WTC11 (cell line): ENCODE data around the gene PGBD5. TPM values are rescaled to one million over a fixed set of nuclear protein-coding genes. Genes with fewer than 3 reads are reported as not detected.

ENCODE experiments used
- ATAC-seq: fragments of 200-7000 bp; cut with Tn5 transposase; 2 replicates; pipeline ENCODE4 v1.10.0; 2021; ENCODE audit warnings: mild to moderate bottlenecking, moderate library complexity
- CTCF ChIA-PET: fragments of 300-600 bp; sonication (Branson Sonifier 250); formaldehyde crosslinking; loops from one replicate; lab custom pipeline; 2021; ENCODE audit warnings: antibody characterized with exemption; lab: Charles Lee
- POLR2A ChIA-PET: fragments of 350-600 bp; sonication (Branson Sonifier 250); formaldehyde crosslinking; loops from one replicate; lab custom pipeline; 2021; ENCODE audit warnings: antibody characterized with exemption; lab: Charles Lee
- DNase-seq: peaks from one replicate; pipeline ENCODE4 v3.0.0; 2021; ENCODE audit warnings: low spot score
- H3K27ac Mint-ChIP-seq: 2 replicates; pipeline ENCODE4 v1.8.0; 2021; ENCODE audit warnings: mixed read lengths
- H3K27me3 Mint-ChIP-seq: 2 replicates; pipeline ENCODE4 v1.8.0; 2021; ENCODE audit warnings: low read depth, mild to moderate bottlenecking, moderate library complexity, mixed read lengths
- H3K36me3 Mint-ChIP-seq: 2 replicates; pipeline ENCODE4 v1.8.0; 2021; ENCODE audit warnings: mixed read lengths
- H3K4me1 Mint-ChIP-seq: 2 replicates; pipeline ENCODE4 v1.8.0; 2022; ENCODE audit warnings: mixed read lengths
- H3K4me3 Mint-ChIP-seq: 2 replicates; pipeline ENCODE4 v1.8.0; 2021; ENCODE audit warnings: mild to moderate bottlenecking, moderate library complexity, mixed read lengths
- H3K9me3 Mint-ChIP-seq: 2 replicates; pipeline ENCODE4 v1.8.0; 2021; ENCODE audit warnings: mixed read lengths
- AR ChIP-seq: fragments of 250-450 bp; sonication (Bioruptor Pico); IDR thresholded peaks from 2 replicates; pipeline ENCODE4 v1.9.0; 2021; ENCODE audit warnings: mild to moderate bottlenecking
- ATF1 ChIP-seq: sonication (generic); formaldehyde crosslinking; IDR thresholded peaks from 2 replicates; pipeline ENCODE4 v1.8.1; 2023; ENCODE audit warnings: mild to moderate bottlenecking, moderate library complexity, missing genetic modification reagents
- CBFB ChIP-seq: sonication (generic); formaldehyde crosslinking; IDR thresholded peaks from 2 replicates; pipeline ENCODE4 v1.8.1; 2022; ENCODE audit warnings: mild to moderate bottlenecking, low read depth, missing genetic modification reagents
- CREB1 ChIP-seq: sonication (generic); formaldehyde crosslinking; IDR thresholded peaks from 2 replicates; pipeline ENCODE4 v1.8.0; 2023; ENCODE audit warnings: mild to moderate bottlenecking, missing genetic modification reagents
- ELF4 ChIP-seq: sonication (generic); formaldehyde crosslinking; IDR thresholded peaks from 2 replicates; pipeline ENCODE4 v1.8.1; 2022; ENCODE audit warnings: low read depth, mild to moderate bottlenecking, moderate library complexity, missing genetic modification reagents
- FOXP4 ChIP-seq: sonication (generic); formaldehyde crosslinking; IDR thresholded peaks from 2 replicates; pipeline ENCODE4 v1.8.0; 2022; ENCODE audit warnings: mild to moderate bottlenecking, missing genetic modification reagents
- KAT7 ChIP-seq: sonication (generic); formaldehyde crosslinking; IDR thresholded peaks from 2 replicates; pipeline ENCODE4 v1.8.1; 2023; ENCODE audit warnings: missing genetic modification reagents, mild to moderate bottlenecking, borderline replicate concordance
- NFATC4 ChIP-seq: fragments of 250-450 bp; sonication (Bioruptor Pico); IDR thresholded peaks from 2 replicates; pipeline ENCODE4 v1.9.0; 2021; ENCODE audit warnings: mild to moderate bottlenecking
- NFE2L1 ChIP-seq: sonication (generic); formaldehyde crosslinking; IDR thresholded peaks from 2 replicates; pipeline ENCODE4 v1.8.1; 2023; ENCODE audit warnings: missing genetic modification reagents
- RORB ChIP-seq: fragments of 250-450 bp; sonication (Bioruptor Pico); IDR thresholded peaks from 2 replicates; pipeline ENCODE4 v1.9.0; 2021; ENCODE audit warnings: mild to moderate bottlenecking
- SOX15 ChIP-seq: fragments of 250-450 bp; sonication (Bioruptor Pico); IDR thresholded peaks from 2 replicates; pipeline ENCODE4 v1.9.0; 2021; ENCODE audit warnings: mild to moderate bottlenecking
- TEAD4 ChIP-seq: sonication (generic); formaldehyde crosslinking; IDR thresholded peaks from 2 replicates; pipeline ENCODE4 v1.8.0; 2022; ENCODE audit warnings: mild to moderate bottlenecking, missing genetic modification reagents
- ZBTB21 ChIP-seq: sonication (generic); formaldehyde crosslinking; IDR thresholded peaks from 2 replicates; pipeline ENCODE4 v1.8.1; 2023; ENCODE audit warnings: mild to moderate bottlenecking, missing genetic modification reagents, borderline replicate concordance
- ZBTB43 ChIP-seq: sonication (generic); formaldehyde crosslinking; IDR thresholded peaks from 2 replicates; pipeline ENCODE4 v1.8.1; 2023; ENCODE audit warnings: mild to moderate bottlenecking, missing genetic modification reagents
- ZNF263 ChIP-seq: sonication (generic); formaldehyde crosslinking; IDR thresholded peaks from 2 replicates; pipeline ENCODE4 v1.8.1; 2022; ENCODE audit warnings: low read depth, mild to moderate bottlenecking, moderate library complexity, missing genetic modification reagents
- ZNF416 ChIP-seq: fragments of 250-450 bp; sonication (Bioruptor Pico); IDR thresholded peaks from 2 replicates; pipeline ENCODE4 v1.9.0; 2021; ENCODE audit warnings: mild to moderate bottlenecking, inconsistent platforms
- ZNF423 ChIP-seq: fragments of 250-450 bp; sonication (Bioruptor Pico); IDR thresholded peaks from 2 replicates; pipeline ENCODE4 v2.1.2; 2022; ENCODE audit warnings: mild to moderate bottlenecking, moderate library complexity
- ZNF671 ChIP-seq: fragments of 250-450 bp; sonication (Bioruptor Pico); IDR thresholded peaks from 2 replicates; pipeline ENCODE4 v1.8.0; 2021; ENCODE audit warnings: mild to moderate bottlenecking
- total RNA-seq: library from RNA; stranded (reverse); gene quantifications from 3 replicates; pipeline ENCODE4 v1.2.3, GENCODE V29; 2021
- TF ChIP-seq, protein P1 (sequence below): sonication (generic); formaldehyde crosslinking; IDR thresholded peaks from 2 replicates; pipeline ENCODE4 v1.8.1; 2023; ENCODE audit warnings: mild to moderate bottlenecking, missing genetic modification reagents, moderate library complexity
- TF ChIP-seq, protein P2 (sequence below): fragments of 250-450 bp; sonication (Bioruptor Pico); conservative IDR thresholded peaks from 2 replicates; pipeline ENCODE4 v1.9.0; 2021; ENCODE audit warnings: mild to moderate bottlenecking
- TF ChIP-seq, protein P3 (sequence below): sonication (generic); formaldehyde crosslinking; IDR thresholded peaks from 2 replicates; pipeline ENCODE4 v1.8.0; 2023; ENCODE audit warnings: missing genetic modification reagents

The PGBD5 gene
- total RNA-seq, 1 experiment from 2014 or later, result 23.8 TPM

- DNase-seq (no peak), ATAC-seq (peak; percentile 44)
- Mint-ChIP-seq H3K9me3 (0 out of 2 replicates have a peak, but pooled peaks cover 5% of the 10 kb centered on the region), H3K4me1 (peaks cover 27% of the 10 kb centered on the region), H3K36me3 (peaks cover 39% of the 10 kb centered on the region), H3K4me3 (no peak overlapping the region), H3K27ac (peak overlapping the region; percentile 41)
- POLR2A ChIA-PET, result no interaction called here
- TF ChIP-seq CBFB (CRISPR knock-in tag), result no peak
- TF ChIP-seq FOXP4 (CRISPR knock-in tag), result no peak
- TF ChIP-seq ELF4 (CRISPR knock-in tag), result no peak
- TF ChIP-seq, protein P1, sequence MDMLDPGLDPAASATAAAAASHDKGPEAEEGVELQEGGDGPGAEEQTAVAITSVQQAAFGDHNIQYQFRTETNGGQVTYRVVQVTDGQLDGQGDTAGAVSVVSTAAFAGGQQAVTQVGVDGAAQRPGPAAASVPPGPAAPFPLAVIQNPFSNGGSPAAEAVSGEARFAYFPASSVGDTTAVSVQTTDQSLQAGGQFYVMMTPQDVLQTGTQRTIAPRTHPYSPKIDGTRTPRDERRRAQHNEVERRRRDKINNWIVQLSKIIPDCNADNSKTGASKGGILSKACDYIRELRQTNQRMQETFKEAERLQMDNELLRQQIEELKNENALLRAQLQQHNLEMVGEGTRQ (CRISPR knock-in tag), result no peak
- TF ChIP-seq SOX15, result no peak
- TF ChIP-seq, all 79 proteins: peak for 0
- CTCF ChIA-PET, result interaction anchor here (1.1 kb wide), 1 partner anchor 60 kb away, joined by 3 read pairs; no protein-coding TSS in a partner anchor
- H3K27me3 Mint-ChIP-seq, result no peaks in the 10 kb centered on the region
Observed at GRCh38 chr1:230332575-230333066, 93.5 kb downstream of the PGBD5 start.

DNA sequence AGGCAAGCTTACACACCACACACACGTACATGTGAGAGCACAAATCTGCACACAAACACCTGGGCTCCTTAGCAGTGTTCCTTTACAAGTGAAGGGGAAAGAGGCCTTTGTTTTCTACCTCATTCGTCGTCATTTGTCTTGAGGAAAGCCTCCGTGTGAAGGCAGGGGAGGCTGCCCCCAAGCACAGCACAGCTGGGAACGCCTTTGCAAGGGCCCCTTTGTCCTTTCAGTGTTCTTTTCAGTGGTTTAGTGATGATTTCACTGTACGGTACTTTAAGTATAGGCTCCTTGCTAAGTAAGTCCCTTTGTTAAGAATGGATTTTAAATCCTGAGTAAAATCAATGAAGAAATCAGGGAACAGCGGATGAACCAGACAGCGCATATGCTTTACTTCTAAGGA, 94.1 kb downstream of the PGBD5 start:
- Mint-ChIP-seq H3K9me3 (0 out of 2 replicates have a peak, but pooled peaks cover 5% of the 10 kb centered on the region), H3K4me3 (no peak overlapping the region), H3K27ac (peak overlapping the region; percentile 41), H3K4me1 (peaks cover 27% of the 10 kb centered on the region)
- ChIA-PET POLR2A (no interaction called here), CTCF (interaction anchor here (1.1 kb wide), 1 partner anchor 60 kb away, joined by 3 read pairs; no protein-coding TSS in a partner anchor)
- DNase-seq, result no peak
- no peak for TF ChIP-seq ZNF423 (CRISPR knock-in tag)
- no peak for TF ChIP-seq ZNF671 (CRISPR knock-in tag)
- TF ChIP-seq RORB (CRISPR knock-in tag), result no peak
- TF ChIP-seq KAT7 (CRISPR knock-in tag), result no peak
- no peak for TF ChIP-seq ATF1 (CRISPR knock-in tag)
- no peak for TF ChIP-seq TEAD4 (CRISPR knock-in tag)
- TF ChIP-seq, all 79 proteins: peak for 0
- no peak for ATAC-seq
- Mint-ChIP-seq H3K27me3 (no peaks in the 10 kb centered on the region), H3K36me3 (peaks cover 34% of the 10 kb centered on the region)

- Mint-ChIP-seq H3K4me1 (peaks cover 27% of the 10 kb centered on the region), H3K9me3 (no peaks in the 10 kb centered on the region), H3K36me3 (peaks cover 22% of the 10 kb centered on the region), H3K27ac (no peak overlapping the region), H3K4me3 (no peak overlapping the region), H3K27me3 (no peaks in the 10 kb centered on the region)
- DNase-seq (no peak), ATAC-seq (no peak)
- POLR2A ChIA-PET, result interaction anchor here (0.6 kb wide), 1 partner anchor 125 kb away, joined by 3 read pairs; no protein-coding TSS in a partner anchor
- CTCF ChIA-PET, result no interaction called here
- TF ChIP-seq NFE2L1 (no peak), KAT7 (CRISPR knock-in tag) (no peak), NFATC4 (CRISPR knock-in tag) (no peak), ZBTB43 (CRISPR knock-in tag) (no peak), CREB1 (no peak), CBFB (CRISPR knock-in tag) (no peak), ZNF416 (CRISPR knock-in tag) (no peak), AR (CRISPR knock-in tag) (no peak), ZBTB21 (CRISPR knock-in tag) (no peak), ZNF263 (CRISPR knock-in tag) (no peak)
- TF ChIP-seq, protein P2, sequence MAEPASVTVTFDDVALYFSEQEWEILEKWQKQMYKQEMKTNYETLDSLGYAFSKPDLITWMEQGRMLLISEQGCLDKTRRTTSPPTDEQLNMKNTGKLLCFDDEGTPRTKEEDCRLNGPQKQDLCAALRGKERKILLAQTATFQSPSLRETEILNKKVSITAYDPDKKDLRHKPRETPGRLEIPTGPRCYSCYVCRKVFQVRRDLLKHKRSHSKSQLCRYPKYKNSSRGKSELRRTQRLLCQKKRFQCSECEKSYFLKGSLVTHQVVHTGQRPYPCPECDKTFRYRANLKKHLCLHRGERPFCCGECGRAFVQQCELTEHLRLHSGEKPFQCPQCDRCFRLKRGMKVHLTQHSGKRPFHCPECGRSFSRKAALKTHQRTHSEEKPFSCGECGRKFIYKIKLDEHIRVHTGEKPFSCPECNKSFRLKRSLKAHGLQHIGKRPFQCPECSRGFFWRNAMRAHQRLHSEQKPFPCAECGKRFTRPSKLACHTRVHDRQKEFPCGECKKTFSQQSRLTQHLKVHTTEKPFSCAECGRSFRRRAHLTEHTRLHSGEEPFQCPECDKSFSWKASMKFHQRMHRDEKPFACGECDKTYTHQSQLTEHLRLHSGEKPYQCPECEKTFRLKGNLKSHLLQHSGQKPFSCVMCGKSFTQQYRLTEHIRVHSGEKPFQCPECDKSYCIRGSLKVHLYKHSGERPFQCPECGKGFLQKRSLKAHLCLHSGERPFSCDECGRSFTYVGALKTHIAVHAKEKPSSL (CRISPR knock-in tag), result no peak
- TF ChIP-seq, protein P3, sequence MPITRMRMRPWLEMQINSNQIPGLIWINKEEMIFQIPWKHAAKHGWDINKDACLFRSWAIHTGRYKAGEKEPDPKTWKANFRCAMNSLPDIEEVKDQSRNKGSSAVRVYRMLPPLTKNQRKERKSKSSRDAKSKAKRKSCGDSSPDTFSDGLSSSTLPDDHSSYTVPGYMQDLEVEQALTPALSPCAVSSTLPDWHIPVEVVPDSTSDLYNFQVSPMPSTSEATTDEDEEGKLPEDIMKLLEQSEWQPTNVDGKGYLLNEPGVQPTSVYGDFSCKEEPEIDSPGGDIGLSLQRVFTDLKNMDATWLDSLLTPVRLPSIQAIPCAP (CRISPR knock-in tag), result no peak
Observed at GRCh38 chr1:230330157-230330556, 96.0 kb downstream of the PGBD5 start.
